ENCODE measurements around the gene CLK1. TPM values are rescaled to one million over a fixed set of nuclear protein-coding genes. Genes with fewer than 3 reads are reported as not detected.

CLK1 gene
- total RNA-seq = 22.5 and 24.5 TPM in 2 replicates

DNA sequence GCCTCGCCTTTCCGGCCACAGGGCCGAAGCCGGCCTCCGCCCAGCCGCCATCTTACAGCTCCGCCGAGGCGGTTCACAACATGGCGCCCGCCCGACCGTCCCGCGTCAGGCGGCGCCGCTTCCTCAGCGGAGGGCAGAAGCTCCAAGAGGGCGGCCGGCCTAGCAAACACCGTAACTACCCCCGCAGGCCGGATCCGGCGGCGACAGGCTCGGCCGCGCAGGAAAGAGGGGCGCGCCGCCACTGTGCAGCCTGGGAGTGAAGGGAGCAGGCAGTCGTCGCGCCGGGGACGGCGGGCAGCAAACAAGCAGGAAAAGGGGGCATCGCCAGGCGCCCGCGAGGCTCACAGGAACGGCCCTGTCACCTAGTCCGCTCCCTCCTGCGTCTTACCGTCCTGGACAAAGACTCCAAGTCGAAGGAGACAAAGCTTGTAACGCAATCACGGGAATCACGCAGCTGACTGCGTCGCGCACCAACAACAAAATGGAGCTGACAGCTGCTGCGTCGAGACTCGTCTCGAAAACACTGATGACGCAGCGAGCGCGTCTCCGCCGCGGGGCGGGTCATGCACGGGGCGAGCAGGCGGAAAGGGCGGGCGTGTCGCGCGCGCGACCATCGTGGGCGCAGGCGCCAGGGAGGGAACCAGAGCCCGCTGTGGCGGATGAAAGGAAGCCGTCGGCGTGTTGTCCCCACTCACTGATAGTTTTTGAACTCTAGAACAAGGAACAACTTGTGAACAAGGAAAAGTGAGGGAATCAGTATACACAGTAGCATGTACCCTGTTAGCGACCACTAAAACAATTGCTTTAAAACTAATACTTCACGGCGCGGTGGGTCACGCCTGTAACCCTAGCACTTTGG lies at the start of gene CLK1:
CLK1 (minus strand) TSS at position 483 of the 859 bp plus-strand sequence. CDS start 2,796 bp downstream, outside the sequence.

DNA sequence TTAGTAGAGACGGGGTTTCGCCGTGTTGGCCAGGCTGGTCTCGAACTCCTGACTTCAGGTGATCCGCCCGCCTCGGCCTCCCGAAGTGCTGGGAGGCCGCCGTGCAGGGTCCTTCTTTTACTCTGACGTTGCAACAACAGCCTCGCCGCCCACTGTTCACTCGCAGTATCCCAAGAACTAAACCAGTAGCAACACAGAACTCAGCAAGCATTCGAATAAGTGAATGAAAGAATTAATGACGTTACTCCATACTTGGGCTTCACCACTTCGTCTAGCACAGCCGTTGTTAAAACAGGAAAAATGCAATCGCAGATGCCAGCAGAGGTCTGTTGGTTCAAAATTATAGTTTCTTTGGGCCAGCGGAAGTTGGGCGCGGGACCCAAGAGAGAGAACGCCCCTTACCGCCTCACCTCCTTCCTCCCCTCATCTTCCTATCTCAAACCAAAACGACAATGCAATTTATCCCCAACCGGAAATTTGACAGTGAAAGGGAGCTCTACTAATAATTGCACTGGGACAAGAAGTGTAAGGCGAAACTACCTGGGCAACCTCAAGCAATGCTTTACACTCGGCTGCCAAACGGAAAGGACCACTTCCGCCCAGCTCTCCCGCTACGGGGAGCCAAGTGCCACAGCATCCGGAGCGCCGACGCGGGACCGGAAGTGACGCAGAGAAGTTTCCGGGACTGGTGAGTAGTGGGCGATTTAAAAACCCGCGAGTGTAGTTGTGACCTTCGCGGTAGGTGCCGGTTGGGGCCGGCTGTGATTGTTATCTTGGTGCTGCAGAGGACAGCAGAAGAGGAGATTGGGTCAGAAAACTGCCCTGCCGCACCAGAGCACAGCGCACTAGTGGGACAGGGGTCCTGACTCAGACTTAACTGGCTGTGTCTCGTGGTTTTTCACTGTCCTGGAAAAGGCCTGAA lies 24.5 kb upstream of the CLK1 start, which contains the start of the genes NIF3L1 and PPIL3:
NIF3L1 (plus strand) TSS at position 668 of the 922 bp plus-strand sequence. CDS start 2,573 bp downstream, outside the sequence.
PPIL3 (minus strand) TSS at position 374 of the 922 bp plus-strand sequence. CDS start 1,462 bp downstream, outside the sequence.

DNA sequence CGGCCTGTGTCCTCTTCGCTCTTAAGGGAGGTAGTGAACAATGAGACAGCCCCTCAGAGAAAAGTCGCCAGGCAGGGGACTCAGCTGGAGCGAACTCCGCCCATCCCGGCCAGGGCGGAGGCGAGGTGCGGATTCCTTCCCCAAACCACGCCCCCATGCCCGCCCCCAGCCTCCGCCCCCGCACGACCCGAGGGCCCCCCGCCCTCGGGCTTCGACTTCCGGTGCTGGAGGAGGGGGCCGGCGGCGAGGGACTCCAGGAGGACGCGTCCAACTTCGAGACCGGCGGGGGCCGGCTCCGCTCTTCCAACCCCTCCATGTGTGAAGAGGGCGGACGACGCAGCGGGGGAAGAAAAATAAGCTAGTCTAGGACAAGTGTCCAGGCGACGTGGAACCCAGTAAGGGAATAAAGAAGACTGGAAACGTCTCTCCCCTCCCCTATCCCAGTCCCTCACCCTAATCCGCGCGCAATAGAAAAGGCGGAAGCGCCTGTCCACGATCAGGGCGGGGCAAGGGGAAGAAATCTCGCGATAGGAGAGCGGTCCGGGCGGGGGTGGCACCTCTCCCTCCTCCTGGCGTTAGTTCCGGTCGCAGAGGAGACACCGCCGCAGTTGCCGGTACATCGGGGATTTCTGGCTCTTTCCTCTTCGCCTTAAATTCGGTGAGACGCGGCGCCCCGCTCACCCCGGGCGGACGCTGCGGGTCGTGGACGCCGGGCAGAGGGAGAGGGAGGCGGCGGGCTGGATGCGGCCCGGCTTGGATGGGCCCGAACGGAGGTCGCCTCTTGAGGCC lies 52.9 kb downstream of the CLK1 start, which contains the start of gene BZW1:
BZW1 (plus strand) TSS at position 578 of the 789 bp plus-strand sequence. CDS start 1,308 bp downstream, outside the sequence.

Other genes with a start within 250 kb of the CLK1 start
- gene BZW1, start 52.7 kb downstream of the CLK1 start, total RNA-seq = 218 and 251 TPM in 2 replicates
- gene PPIL3, start 24.4 kb upstream of the CLK1 start, total RNA-seq = 44.2 and 55.6 TPM in 2 replicates
- 25.7 and 33.6 TPM in 2 replicates for gene NIF3L1, start 24.7 kb upstream of the CLK1 start, total RNA-seq
- gene ORC2, start 99.0 kb upstream of the CLK1 start, total RNA-seq = 10.4 and 12.4 TPM in 2 replicates
- gene HYCC2, start 207.0 kb upstream of the CLK1 start, total RNA-seq = 1.8 and 3.0 TPM in 2 replicates
- 85.3 and 100 TPM in 2 replicates for gene NDUFB3, start 207.3 kb upstream of the CLK1 start, total RNA-seq